ENCODE measurements around the gene ZC3H12A. TPM values are rescaled to one million over a fixed set of nuclear protein-coding genes. Genes with fewer than 3 reads are reported as not detected.

The ZC3H12A gene
- total and polyA plus RNA-seq, 2 experiments from 2014 or later, result 30.8 to 46.2 TPM

DNA sequence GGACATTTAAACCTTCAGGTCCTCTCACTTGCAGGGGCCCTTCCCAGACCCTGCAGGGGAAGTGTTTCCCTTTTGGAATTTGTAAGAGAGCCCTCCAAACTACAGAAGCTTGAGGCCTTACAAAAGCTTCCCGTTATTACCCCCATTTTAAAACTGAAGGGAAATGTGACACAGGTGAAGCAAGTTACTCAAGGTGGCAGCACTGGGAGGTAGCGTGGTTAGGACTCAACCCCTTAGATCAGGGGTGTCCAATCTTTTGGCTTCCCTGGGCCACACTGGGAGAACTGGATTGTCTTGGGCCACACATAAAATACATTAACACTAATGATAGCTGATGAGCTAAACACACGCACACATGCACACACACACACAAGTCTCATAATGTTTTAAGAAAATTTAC, 15.8 kb upstream of the ZC3H12A start:
- WGBS (ENCODE audit: low lambda C conversion rate, missing lambda C conversion rate), result 72% methylated on average over 3 of the region's 3 CpGs

GRCh38 chr1:37461698-37462436, 12.5 kb upstream of the ZC3H12A start:
- no peak for DNase-seq (ENCODE audit: low spot score)
- Histone ChIP-seq H3K4me3 (no peak overlapping the region), H4K20me1 (ENCODE audit: insufficient read depth, poor library complexity, severe bottlenecking) (no peaks in the 10 kb centered on the region), H3K79me2 (no peaks in the 10 kb centered on the region), H3K4me1 (ENCODE audit: insufficient read depth) (peaks cover 7% of the 10 kb centered on the region), H3K27ac (no peak overlapping the region), H3K9me3 (ENCODE audit: low read depth) (no peaks in the 10 kb centered on the region), H3K4me2 (no peak overlapping the region), H3K27me3 (no peaks in the 10 kb centered on the region), H2AFZ (no peak overlapping the region), H3K9me2 (replicated peaks; ENCODE audit: insufficient read depth) (no peaks in the 10 kb centered on the region), H3K36me3 (replicated peaks; ENCODE audit: insufficient read depth, low read depth) (no peaks in the 10 kb centered on the region)
- WGBS (ENCODE audit: low lambda C conversion rate, missing lambda C conversion rate), result 78% methylated on average over 9 of the region's 9 CpGs
- no peak for TF ChIP-seq EZH2phosphoT487 (IDR thresholded peaks at IDR 0.05; ENCODE audit: low read depth, severe bottlenecking, unreplicated experiment)
- TF ChIP-seq EZH2 (IDR thresholded peaks at IDR 0.05; ENCODE audit: borderline replicate concordance), result no peak
- TF ChIP-seq CTCF (IDR thresholded peaks at IDR 0.05; ENCODE audit: poor library complexity), result no peak

More for the DNA sequence above, 15.8 kb upstream of the ZC3H12A start:
- H3K36me3 ChIP-seq (replicated peaks; ENCODE audit: insufficient read depth, low read depth), result no peaks in the 10 kb centered on the region
- TF ChIP-seq CTCF (IDR thresholded peaks at IDR 0.05; ENCODE audit: poor library complexity) (no peak), EZH2 (IDR thresholded peaks at IDR 0.05; ENCODE audit: borderline replicate concordance) (no peak), EZH2phosphoT487 (IDR thresholded peaks at IDR 0.05; ENCODE audit: low read depth, severe bottlenecking, unreplicated experiment) (no peak)
- H2AFZ ChIP-seq, result no peak overlapping the region
- H3K79me2 ChIP-seq, result no peaks in the 10 kb centered on the region
- no peaks in the 10 kb centered on the region for H3K4me1 ChIP-seq (ENCODE audit: insufficient read depth)
- no peak overlapping the region for H3K4me2 ChIP-seq
- H4K20me1 ChIP-seq (ENCODE audit: insufficient read depth, poor library complexity, severe bottlenecking), result no peaks in the 10 kb centered on the region
- no peaks in the 10 kb centered on the region for H3K9me3 ChIP-seq (ENCODE audit: low read depth)
- H3K4me3 ChIP-seq, result no peak overlapping the region
- no peak overlapping the region for H3K27ac ChIP-seq
- no peaks in the 10 kb centered on the region for H3K9me2 ChIP-seq (replicated peaks; ENCODE audit: insufficient read depth)
- no peak for DNase-seq (ENCODE audit: low spot score)
- H3K27me3 ChIP-seq, result no peaks in the 10 kb centered on the region

GRCh38 chr1:37464443-37464842, 9.9 kb upstream of the ZC3H12A start:
- Histone ChIP-seq H3K9me2 (replicated peaks; ENCODE audit: insufficient read depth) (no peaks in the 10 kb centered on the region), H3K4me2 (no peak overlapping the region), H4K20me1 (ENCODE audit: insufficient read depth, poor library complexity, severe bottlenecking) (no peaks in the 10 kb centered on the region), H3K4me1 (ENCODE audit: insufficient read depth) (peaks cover 7% of the 10 kb centered on the region), H2AFZ (no peak overlapping the region), H3K79me2 (no peaks in the 10 kb centered on the region), H3K27ac (peak overlapping the region; percentile 78), H3K9me3 (ENCODE audit: low read depth) (no peaks in the 10 kb centered on the region), H3K27me3 (no peaks in the 10 kb centered on the region), H3K36me3 (replicated peaks; ENCODE audit: insufficient read depth, low read depth) (no peaks in the 10 kb centered on the region), H3K4me3 (no peak overlapping the region)
- no peak for TF ChIP-seq EZH2phosphoT487 (IDR thresholded peaks at IDR 0.05; ENCODE audit: low read depth, severe bottlenecking, unreplicated experiment)
- TF ChIP-seq CTCF (IDR thresholded peaks at IDR 0.05; ENCODE audit: poor library complexity), result no peak
- no peak for TF ChIP-seq EZH2 (IDR thresholded peaks at IDR 0.05; ENCODE audit: borderline replicate concordance)
- WGBS (ENCODE audit: low lambda C conversion rate, missing lambda C conversion rate), result 54% methylated on average over 2 of the region's 2 CpGs
- DNase-seq (ENCODE audit: low spot score), result no peak
